Activated CD8-positive, alpha-beta T cell treated with anti-CD3 and anti-CD28 coated beads for 36 hours (primary cell): ENCODE measurements around the gene MACROD1. TPM values are rescaled to one million over a fixed set of nuclear protein-coding genes. Genes with fewer than 3 reads are reported as not detected.

Experiments
- ATAC-seq: fragments of 200-7000 bp; cut with Tn5 transposase; one replicate; pipeline ENCODE4 v1.10.0; 2021; ENCODE audit warnings: mild to moderate bottlenecking, moderate library complexity
- CTCF ChIA-PET: fragments of 350-600 bp; sonication (Branson Sonifier 250); formaldehyde crosslinking; loops from one replicate; lab custom pipeline; 2021; ENCODE audit warnings: antibody characterized with exemption; lab: Charles Lee
- POLR2A ChIA-PET: fragments of 350-600 bp; sonication (Branson Sonifier 250); formaldehyde crosslinking; loops from one replicate; lab custom pipeline; 2021; ENCODE audit warnings: antibody characterized with exemption; lab: Charles Lee
- DNase-seq: peaks from one replicate; pipeline ENCODE4 v3.0.0-alpha.2; 2020
- H3K27ac Mint-ChIP-seq: one replicate; pipeline ENCODE4 v1.8.0; 2021; ENCODE audit warnings: mild to moderate bottlenecking, mixed read lengths
- H3K27me3 Mint-ChIP-seq: one replicate; pipeline ENCODE4 v1.8.0; 2021; ENCODE audit warnings: mixed read lengths
- H3K36me3 Mint-ChIP-seq: one replicate; pipeline ENCODE4 v1.8.0; 2021; ENCODE audit warnings: low read depth, mixed read lengths
- H3K4me1 Mint-ChIP-seq: one replicate; pipeline ENCODE4 v1.8.0; 2021; ENCODE audit warnings: low read depth, mixed read lengths
- H3K4me3 Mint-ChIP-seq: one replicate; pipeline ENCODE4 v1.8.0; 2021; ENCODE audit warnings: mild to moderate bottlenecking, moderate library complexity, mixed read lengths
- H3K9me3 Mint-ChIP-seq: one replicate; pipeline ENCODE4 v1.8.0; 2021; ENCODE audit warnings: mixed read lengths
- intact Hi-C: fragments of 100-400 bp; cut with micrococcal nuclease; formaldehyde crosslinking; loops from one replicate; pipeline ENCODE4 v1.10.0; 2022
- total RNA-seq, 2 experiments: library from RNA; stranded (reverse); gene quantifications; one replicate each; pipeline ENCODE4 v1.2.3, GENCODE V29; 2021
- TF ChIP-seq, protein P1 (sequence below): fragments of 200-600 bp; IDR thresholded peaks from one replicate; pipeline ENCODE4 v1.8.0; 2022; ENCODE audit warnings: antibody characterized with exemption, mild to moderate bottlenecking

MACROD1 gene
- total RNA-seq, 2 experiments from 2014 or later: 38.7 to 38.8 TPM

DNA sequence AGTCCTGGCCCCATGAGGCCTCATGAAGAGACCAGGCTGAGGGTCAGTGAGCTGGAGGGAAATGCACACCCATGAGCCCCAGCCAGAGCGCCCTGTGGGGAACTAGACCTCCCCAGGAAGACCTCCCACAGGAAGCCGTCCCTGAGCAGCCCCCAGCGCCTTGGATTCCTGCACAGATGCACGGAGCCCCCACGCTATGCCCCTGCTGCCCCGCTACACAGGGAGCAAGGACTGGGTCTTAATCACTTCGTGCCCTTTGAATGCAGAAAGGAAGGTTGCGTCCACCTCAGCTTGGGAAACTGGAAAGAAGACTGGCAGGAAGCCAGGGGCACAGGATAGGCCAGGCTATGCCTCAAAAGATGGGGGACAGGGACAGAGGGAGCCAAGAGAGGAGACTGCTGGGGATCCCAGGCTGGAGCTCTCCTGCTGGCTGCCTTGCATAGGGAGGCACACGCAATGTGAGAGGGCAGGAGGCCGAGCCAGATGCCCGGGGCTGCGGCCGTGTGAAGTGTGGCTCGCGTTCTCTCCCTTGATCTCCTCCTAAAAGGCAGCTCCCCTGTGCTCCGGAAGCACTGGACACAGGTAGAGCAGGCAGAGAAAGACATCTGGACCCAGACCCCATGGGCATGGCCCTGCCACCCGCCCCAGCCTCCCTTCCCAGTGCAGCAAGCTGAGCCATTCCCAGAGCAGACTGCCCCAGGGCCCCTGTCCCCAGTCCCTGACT lies 32.8 kb downstream of the MACROD1 start:
- DNase-seq (no peak), ATAC-seq (no peak)
- no peaks in the 10 kb centered on the region for H3K4me1 Mint-ChIP-seq
- TF ChIP-seq, protein P1, sequence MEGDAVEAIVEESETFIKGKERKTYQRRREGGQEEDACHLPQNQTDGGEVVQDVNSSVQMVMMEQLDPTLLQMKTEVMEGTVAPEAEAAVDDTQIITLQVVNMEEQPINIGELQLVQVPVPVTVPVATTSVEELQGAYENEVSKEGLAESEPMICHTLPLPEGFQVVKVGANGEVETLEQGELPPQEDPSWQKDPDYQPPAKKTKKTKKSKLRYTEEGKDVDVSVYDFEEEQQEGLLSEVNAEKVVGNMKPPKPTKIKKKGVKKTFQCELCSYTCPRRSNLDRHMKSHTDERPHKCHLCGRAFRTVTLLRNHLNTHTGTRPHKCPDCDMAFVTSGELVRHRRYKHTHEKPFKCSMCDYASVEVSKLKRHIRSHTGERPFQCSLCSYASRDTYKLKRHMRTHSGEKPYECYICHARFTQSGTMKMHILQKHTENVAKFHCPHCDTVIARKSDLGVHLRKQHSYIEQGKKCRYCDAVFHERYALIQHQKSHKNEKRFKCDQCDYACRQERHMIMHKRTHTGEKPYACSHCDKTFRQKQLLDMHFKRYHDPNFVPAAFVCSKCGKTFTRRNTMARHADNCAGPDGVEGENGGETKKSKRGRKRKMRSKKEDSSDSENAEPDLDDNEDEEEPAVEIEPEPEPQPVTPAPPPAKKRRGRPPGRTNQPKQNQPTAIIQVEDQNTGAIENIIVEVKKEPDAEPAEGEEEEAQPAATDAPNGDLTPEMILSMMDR: no peak
- H3K9me3 Mint-ChIP-seq: no peaks in the 10 kb centered on the region
- H3K4me3 Mint-ChIP-seq: no peak overlapping the region
- H3K27me3 Mint-ChIP-seq: no peaks in the 10 kb centered on the region
- H3K27ac Mint-ChIP-seq: no peak overlapping the region
- CTCF ChIA-PET: interaction anchor here (1.8 kb wide), 1 partner anchor 19 kb away, joined by 6 read pairs; no protein-coding TSS in a partner anchor
- intact Hi-C loops: no loop called here
- H3K36me3 Mint-ChIP-seq: no peaks in the 10 kb centered on the region
- POLR2A ChIA-PET: interaction anchor here (0.6 kb wide), 1 partner anchor 102 kb away, joined by 3 read pairs; no protein-coding TSS in a partner anchor

DNA sequence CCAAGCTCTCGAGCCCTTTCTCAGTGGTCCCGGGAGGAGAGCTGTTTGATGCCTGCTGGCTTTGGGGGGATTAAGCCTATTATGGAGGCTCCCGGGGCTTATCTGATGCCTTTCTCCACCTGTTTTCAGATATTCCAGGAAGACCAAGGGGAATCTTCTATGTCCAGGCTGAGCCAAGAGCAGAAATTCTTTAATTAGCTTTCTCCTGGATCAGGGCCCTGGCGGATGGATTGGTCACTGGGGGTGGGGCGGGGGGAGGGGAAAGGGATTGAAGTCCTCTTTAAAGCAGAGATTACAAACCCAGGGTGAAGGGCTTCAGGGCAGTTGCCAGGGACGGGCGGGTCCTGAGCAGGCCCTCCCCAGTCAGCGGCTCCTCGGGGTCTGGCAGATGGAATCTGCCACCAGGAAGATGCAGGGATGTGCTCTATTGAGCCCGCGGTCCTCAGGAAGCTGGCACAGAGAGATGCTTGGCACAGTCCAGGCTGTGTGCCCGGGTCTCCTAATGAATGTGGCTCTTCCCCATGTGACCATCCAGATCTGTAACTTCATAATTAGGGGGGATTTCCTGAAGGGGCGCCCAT lies 33.6 kb downstream of the MACROD1 start:
- POLR2A ChIA-PET: interaction anchor here (0.5 kb wide), 1 partner anchor 548 kb away, joined by 3 read pairs; no protein-coding TSS in a partner anchor
- DNase-seq (no peak), ATAC-seq (no peak)
- no peaks in the 10 kb centered on the region for H3K4me1 Mint-ChIP-seq
- H3K36me3 Mint-ChIP-seq: no peaks in the 10 kb centered on the region
- H3K27me3 Mint-ChIP-seq: no peaks in the 10 kb centered on the region
- no peak overlapping the region for H3K27ac Mint-ChIP-seq
- CTCF ChIA-PET: interaction anchor here (1.8 kb wide), 1 partner anchor 20 kb away, joined by 6 read pairs; no protein-coding TSS in a partner anchor
- no peaks in the 10 kb centered on the region for H3K9me3 Mint-ChIP-seq
- intact Hi-C loops: no loop called here
- TF ChIP-seq, protein P1: no peak
- no peak overlapping the region for H3K4me3 Mint-ChIP-seq

DNA sequence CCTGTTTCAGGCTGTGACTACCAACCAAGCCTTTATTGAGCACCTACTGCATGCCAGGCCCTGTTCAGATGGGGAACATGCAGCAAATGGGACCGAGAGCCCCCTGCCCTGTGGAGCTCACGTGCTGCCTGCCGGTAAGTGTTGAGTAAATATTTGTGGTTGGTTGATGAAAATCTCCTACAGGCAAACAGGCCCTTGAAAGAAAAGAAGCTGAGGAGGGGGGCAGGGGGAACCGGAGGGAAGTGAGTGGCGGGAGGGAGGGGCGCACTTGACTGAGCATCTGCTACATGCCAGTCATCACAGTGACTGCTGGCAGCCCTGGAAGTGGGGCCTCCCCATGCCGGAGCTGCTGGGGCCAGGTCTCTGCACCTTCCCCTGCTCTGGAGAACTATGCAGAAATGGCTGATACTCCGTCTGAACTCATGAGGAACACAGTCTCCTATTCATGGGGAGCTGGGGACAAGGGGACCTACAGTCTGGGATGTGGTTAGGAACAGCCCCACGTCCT lies 34.2 kb downstream of the MACROD1 start:
- POLR2A ChIA-PET: interaction anchor here (0.5 kb wide), 1 partner anchor 548 kb away, joined by 3 read pairs; no protein-coding TSS in a partner anchor
- no peaks in the 10 kb centered on the region for H3K9me3 Mint-ChIP-seq
- no peaks in the 10 kb centered on the region for H3K27me3 Mint-ChIP-seq
- TF ChIP-seq, protein P1: no peak
- H3K27ac Mint-ChIP-seq: no peak overlapping the region
- no peak overlapping the region for H3K4me3 Mint-ChIP-seq
- intact Hi-C loops: no loop called here
- H3K4me1 Mint-ChIP-seq: no peaks in the 10 kb centered on the region
- CTCF ChIA-PET: interaction anchor here (1.8 kb wide), 1 partner anchor 21 kb away, joined by 6 read pairs; no protein-coding TSS in a partner anchor
- DNase-seq: no peak
- ATAC-seq: no peak
- H3K36me3 Mint-ChIP-seq: no peaks in the 10 kb centered on the region

DNA sequence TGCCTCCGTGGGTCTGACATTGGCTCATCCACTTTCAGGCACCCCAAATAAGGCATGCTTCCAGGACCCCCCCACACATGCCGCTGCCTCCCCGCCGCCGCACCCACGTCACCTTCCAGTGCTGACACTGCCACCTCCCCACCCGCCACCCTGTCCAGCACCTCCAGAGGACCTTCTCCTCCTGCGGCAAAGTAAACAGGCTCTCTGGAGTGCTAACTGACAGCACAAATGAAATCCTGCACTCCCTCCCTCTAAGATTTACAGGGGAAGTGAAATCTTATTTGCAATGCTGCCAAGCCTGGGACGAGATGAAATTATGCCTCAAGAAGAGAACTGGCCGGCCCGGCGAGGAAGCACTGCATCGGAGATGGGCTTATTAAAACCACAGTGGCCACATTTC lies 35.3 kb downstream of the MACROD1 start:
- Mint-ChIP-seq H3K4me3 (no peak overlapping the region), H3K4me1 (peaks cover 3% of the 10 kb centered on the region), H3K27me3 (no peaks in the 10 kb centered on the region), H3K9me3 (no peaks in the 10 kb centered on the region), H3K36me3 (no peaks in the 10 kb centered on the region), H3K27ac (no peak overlapping the region)
- DNase-seq: no peak
- ChIA-PET POLR2A (no interaction called here), CTCF (interaction anchor here (1.1 kb wide), 1 partner anchor 130 kb away, joined by 3 read pairs; no protein-coding TSS in a partner anchor)
- TF ChIP-seq, protein P1: no peak
- ATAC-seq: no peak
- intact Hi-C loops: no loop called here

DNA sequence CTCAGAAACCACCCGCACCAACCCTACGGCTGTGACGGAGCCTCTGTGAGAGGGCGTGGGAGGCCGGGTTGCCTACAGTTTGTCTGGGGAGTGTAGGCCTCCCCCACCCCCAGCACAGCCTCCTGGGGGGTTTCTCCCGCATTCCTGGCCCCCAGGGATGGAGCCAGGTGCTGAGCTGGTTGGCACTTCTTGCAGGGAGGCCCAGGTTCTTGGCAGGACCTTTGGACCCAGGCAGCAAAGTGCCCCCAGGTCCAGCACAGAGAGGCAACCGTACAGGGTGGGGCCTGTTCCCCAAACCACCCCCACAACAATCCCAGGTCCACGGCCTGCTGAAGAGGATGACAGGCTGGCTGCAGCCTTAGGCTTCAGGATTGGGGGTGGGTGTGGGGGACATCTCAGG lies 36.5 kb downstream of the MACROD1 start:
- TF ChIP-seq, protein P1: no peak
- H3K4me3 Mint-ChIP-seq: no peak overlapping the region
- intact Hi-C loops: no loop called here
- no peaks in the 10 kb centered on the region for H3K9me3 Mint-ChIP-seq
- ChIA-PET CTCF (no interaction called here), POLR2A (no interaction called here)
- H3K27ac Mint-ChIP-seq: no peak overlapping the region
- no peaks in the 10 kb centered on the region for H3K36me3 Mint-ChIP-seq
- peaks cover 8% of the 10 kb centered on the region for H3K4me1 Mint-ChIP-seq
- no peak for DNase-seq
- no peak for ATAC-seq
- H3K27me3 Mint-ChIP-seq: no peaks in the 10 kb centered on the region
